ENCODE measurements around the gene CST2. TPM values are rescaled to one million over a fixed set of nuclear protein-coding genes. Genes with fewer than 3 reads are reported as not detected.

Gene CST2
- not detected for total RNA-seq
- not detected for polyA plus RNA-seq

- Histone ChIP-seq H3K9me3 (ENCODE audit: control insufficient read depth in 4 of 4, low read length in 3 of 4) (no peaks in the 10 kb centered on the region), H3K4me3 (ENCODE audit: low read depth in 1 of 3, low read length in 3 of 3) (no peak within 1 kb of the TSS), H3K27me3 (ENCODE audit: control insufficient read depth in 4 of 4, insufficient read depth in 4 of 4, low read length in 3 of 4) (no peaks in the 10 kb centered on the region), H3K9ac (ENCODE audit: low read depth in 1 of 2, low read length in 2 of 2) (no peak within 1 kb of the TSS), H3K4me1 (ENCODE audit: control insufficient read depth in 4 of 4, insufficient read depth in 4 of 4, low read length in 3 of 4) (no peaks in the 10 kb centered on the region), H3K36me3 (ENCODE audit: control insufficient read depth in 4 of 4, insufficient read depth in 3 of 4, low read depth in 1 of 4, low read length in 3 of 4) (no peaks in the 10 kb centered on the region), H3K27ac (ENCODE audit: low read depth in 1 of 2, low read length in 2 of 2) (no peak within 1 kb of the TSS)
- no peak for DNase-seq (ENCODE audit: low spot score)
- WGBS, result 57% methylated on average over 4 of the region's 4 CpGs
- TF ChIP-seq RXRA (IDR thresholded peaks at IDR 0.05) (no peak), GABPA (IDR thresholded peaks at IDR 0.05 in 1 of 2, conservative IDR thresholded peaks at IDR 0.05 in 1 of 2) (no peak), YY1 (IDR thresholded peaks at IDR 0.05) (no peak), HNF4A (conservative IDR thresholded peaks at IDR 0.05) (no peak), SP1 (IDR thresholded peaks at IDR 0.05) (no peak), TAF1 (conservative IDR thresholded peaks at IDR 0.05) (no peak), FOXA2 (IDR thresholded peaks at IDR 0.05) (no peak), JUND (IDR thresholded peaks at IDR 0.05) (no peak), RAD21 (IDR thresholded peaks at IDR 0.05) (no peak)
- TF ChIP-seq, protein P1, sequence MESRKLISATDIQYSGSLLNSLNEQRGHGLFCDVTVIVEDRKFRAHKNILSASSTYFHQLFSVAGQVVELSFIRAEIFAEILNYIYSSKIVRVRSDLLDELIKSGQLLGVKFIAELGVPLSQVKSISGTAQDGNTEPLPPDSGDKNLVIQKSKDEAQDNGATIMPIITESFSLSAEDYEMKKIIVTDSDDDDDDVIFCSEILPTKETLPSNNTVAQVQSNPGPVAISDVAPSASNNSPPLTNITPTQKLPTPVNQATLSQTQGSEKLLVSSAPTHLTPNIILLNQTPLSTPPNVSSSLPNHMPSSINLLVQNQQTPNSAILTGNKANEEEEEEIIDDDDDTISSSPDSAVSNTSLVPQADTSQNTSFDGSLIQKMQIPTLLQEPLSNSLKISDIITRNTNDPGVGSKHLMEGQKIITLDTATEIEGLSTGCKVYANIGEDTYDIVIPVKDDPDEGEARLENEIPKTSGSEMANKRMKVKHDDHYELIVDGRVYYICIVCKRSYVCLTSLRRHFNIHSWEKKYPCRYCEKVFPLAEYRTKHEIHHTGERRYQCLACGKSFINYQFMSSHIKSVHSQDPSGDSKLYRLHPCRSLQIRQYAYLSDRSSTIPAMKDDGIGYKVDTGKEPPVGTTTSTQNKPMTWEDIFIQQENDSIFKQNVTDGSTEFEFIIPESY (IDR thresholded peaks at IDR 0.05), result no peak
- TF ChIP-seq, protein P2, sequence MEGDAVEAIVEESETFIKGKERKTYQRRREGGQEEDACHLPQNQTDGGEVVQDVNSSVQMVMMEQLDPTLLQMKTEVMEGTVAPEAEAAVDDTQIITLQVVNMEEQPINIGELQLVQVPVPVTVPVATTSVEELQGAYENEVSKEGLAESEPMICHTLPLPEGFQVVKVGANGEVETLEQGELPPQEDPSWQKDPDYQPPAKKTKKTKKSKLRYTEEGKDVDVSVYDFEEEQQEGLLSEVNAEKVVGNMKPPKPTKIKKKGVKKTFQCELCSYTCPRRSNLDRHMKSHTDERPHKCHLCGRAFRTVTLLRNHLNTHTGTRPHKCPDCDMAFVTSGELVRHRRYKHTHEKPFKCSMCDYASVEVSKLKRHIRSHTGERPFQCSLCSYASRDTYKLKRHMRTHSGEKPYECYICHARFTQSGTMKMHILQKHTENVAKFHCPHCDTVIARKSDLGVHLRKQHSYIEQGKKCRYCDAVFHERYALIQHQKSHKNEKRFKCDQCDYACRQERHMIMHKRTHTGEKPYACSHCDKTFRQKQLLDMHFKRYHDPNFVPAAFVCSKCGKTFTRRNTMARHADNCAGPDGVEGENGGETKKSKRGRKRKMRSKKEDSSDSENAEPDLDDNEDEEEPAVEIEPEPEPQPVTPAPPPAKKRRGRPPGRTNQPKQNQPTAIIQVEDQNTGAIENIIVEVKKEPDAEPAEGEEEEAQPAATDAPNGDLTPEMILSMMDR (IDR thresholded peaks at IDR 0.05; ENCODE audit: low read depth, low read length, missing input control), result no peak
- TF ChIP-seq, protein P3, sequence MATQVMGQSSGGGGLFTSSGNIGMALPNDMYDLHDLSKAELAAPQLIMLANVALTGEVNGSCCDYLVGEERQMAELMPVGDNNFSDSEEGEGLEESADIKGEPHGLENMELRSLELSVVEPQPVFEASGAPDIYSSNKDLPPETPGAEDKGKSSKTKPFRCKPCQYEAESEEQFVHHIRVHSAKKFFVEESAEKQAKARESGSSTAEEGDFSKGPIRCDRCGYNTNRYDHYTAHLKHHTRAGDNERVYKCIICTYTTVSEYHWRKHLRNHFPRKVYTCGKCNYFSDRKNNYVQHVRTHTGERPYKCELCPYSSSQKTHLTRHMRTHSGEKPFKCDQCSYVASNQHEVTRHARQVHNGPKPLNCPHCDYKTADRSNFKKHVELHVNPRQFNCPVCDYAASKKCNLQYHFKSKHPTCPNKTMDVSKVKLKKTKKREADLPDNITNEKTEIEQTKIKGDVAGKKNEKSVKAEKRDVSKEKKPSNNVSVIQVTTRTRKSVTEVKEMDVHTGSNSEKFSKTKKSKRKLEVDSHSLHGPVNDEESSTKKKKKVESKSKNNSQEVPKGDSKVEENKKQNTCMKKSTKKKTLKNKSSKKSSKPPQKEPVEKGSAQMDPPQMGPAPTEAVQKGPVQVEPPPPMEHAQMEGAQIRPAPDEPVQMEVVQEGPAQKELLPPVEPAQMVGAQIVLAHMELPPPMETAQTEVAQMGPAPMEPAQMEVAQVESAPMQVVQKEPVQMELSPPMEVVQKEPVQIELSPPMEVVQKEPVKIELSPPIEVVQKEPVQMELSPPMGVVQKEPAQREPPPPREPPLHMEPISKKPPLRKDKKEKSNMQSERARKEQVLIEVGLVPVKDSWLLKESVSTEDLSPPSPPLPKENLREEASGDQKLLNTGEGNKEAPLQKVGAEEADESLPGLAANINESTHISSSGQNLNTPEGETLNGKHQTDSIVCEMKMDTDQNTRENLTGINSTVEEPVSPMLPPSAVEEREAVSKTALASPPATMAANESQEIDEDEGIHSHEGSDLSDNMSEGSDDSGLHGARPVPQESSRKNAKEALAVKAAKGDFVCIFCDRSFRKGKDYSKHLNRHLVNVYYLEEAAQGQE (IDR thresholded peaks at IDR 0.05), result no peak
- TF ChIP-seq, protein P4, sequence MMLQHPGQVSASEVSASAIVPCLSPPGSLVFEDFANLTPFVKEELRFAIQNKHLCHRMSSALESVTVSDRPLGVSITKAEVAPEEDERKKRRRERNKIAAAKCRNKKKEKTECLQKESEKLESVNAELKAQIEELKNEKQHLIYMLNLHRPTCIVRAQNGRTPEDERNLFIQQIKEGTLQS (IDR thresholded peaks at IDR 0.05), result no peak
- TF ChIP-seq, protein P5, sequence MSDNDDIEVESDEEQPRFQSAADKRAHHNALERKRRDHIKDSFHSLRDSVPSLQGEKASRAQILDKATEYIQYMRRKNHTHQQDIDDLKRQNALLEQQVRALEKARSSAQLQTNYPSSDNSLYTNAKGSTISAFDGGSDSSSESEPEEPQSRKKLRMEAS (IDR thresholded peaks at IDR 0.05), result no peak
These were observed at the start of gene CST2 for GRCh38 chr20:23826541-23827021. Gene CST2 (minus strand): TSS chr20:23826729. CDS start chr20:23826660, 69 bp downstream.
